Endometrium (tissue), 2 donors: ENCODE measurements around the gene USP17L5.
"Not testable (repeated sequence)": the region's sequence is repeated elsewhere in the genome, so short reads cannot be mapped to it uniquely, and the experiment has no call there.

Source experiments
- FAIRE-seq: peaks from 2 replicates; lab custom pipeline; 2012; peaks lifted over from hg19 to GRCh38; lab: Jason Lieb, UNC
- donor health status: control.
- donor health status: control.

USP17L5 gene

GRCh38 chr4:9339103-9339502, at the start of gene USP17L5:
TSS of gene USP17L5 (plus strand) at chr4:9339403. CDS start at chr4:9339403, 0 bp downstream.
- not testable (repeated sequence) for FAIRE-seq

- FAIRE-seq: not testable (repeated sequence)
Measured at GRCh38 chr4:9324191-9324590, 15.0 kb upstream of the USP17L5 start.

GRCh38 chr4:9324865-9325264, 14.3 kb upstream of the USP17L5 start, which contains the start of gene USP17L24:
TSS of gene USP17L24 (plus strand) at chr4:9325165. CDS start at chr4:9325165, 0 bp downstream.
- not testable (repeated sequence) for FAIRE-seq

GRCh38 chr4:9329611-9330010, 9.6 kb upstream of the USP17L5 start, which contains the start of gene USP17L25:
TSS of gene USP17L25 (plus strand) at chr4:9329911. CDS start at chr4:9329911, 0 bp downstream.
- FAIRE-seq: not testable (repeated sequence)

GRCh38 chr4:9334358-9334757, 4.8 kb upstream of the USP17L5 start, which contains the start of gene USP17L26:
TSS of gene USP17L26 (plus strand) at chr4:9334658. CDS start at chr4:9334658, 0 bp downstream.
- FAIRE-seq: not testable (repeated sequence)

- FAIRE-seq: not testable (repeated sequence)
Measured at GRCh38 chr4:9343848-9344247, 4.6 kb downstream of the USP17L5 start, which contains the start of gene USP17L27. TSS of gene USP17L27 (plus strand) at chr4:9344148. CDS start at chr4:9344148, 0 bp downstream.

GRCh38 chr4:9348593-9348992, 9.4 kb downstream of the USP17L5 start, which contains the start of gene USP17L28:
TSS of gene USP17L28 (plus strand) at chr4:9348893. CDS start at chr4:9348893, 0 bp downstream.
- not testable (repeated sequence) for FAIRE-seq

GRCh38 chr4:9350866-9351265, 11.7 kb downstream of the USP17L5 start:
- not testable (repeated sequence) for FAIRE-seq

GRCh38 chr4:9353338-9353737, 14.1 kb downstream of the USP17L5 start, which contains the start of gene USP17L29:
TSS of gene USP17L29 (plus strand) at chr4:9353638. CDS start at chr4:9353638, 0 bp downstream.
- FAIRE-seq: not testable (repeated sequence)

GRCh38 chr4:9362829-9363228, 23.6 kb downstream of the USP17L5 start, which contains the start of gene USP17L30:
TSS of gene USP17L30 (plus strand) at chr4:9363129. CDS start at chr4:9363129, 0 bp downstream.
- FAIRE-seq: not testable (repeated sequence)

- FAIRE-seq: not testable (repeated sequence)
Measured at GRCh38 chr4:9379881-9380280, 40.7 kb downstream of the USP17L5 start.

- peak; percentile 54 for FAIRE-seq
Measured at GRCh38 chr4:9381012-9381534, 41.9 kb downstream of the USP17L5 start.

- FAIRE-seq: no peak
Measured at GRCh38 chr4:9384126-9384525, 44.9 kb downstream of the USP17L5 start.

- not testable (repeated sequence) for FAIRE-seq
Measured at GRCh38 chr4:9389001-9389400, 49.8 kb downstream of the USP17L5 start.
